CD4-positive, alpha-beta memory T cell (primary cell): ENCODE data around the gene LATS2. TPM values are rescaled to one million over a fixed set of nuclear protein-coding genes. Genes with fewer than 3 reads are reported as not detected.

Source experiments
- CTCF ChIA-PET: fragments of 350-600 bp; sonication (Branson Sonifier 250); formaldehyde crosslinking; loops from one replicate; lab custom pipeline; 2021; ENCODE audit warnings: inconsistent platforms; ENCODE audit not compliant: partially characterized antibody; lab: Charles Lee
- POLR2A ChIA-PET: fragments of 350-600 bp; sonication (Branson Sonifier 250); formaldehyde crosslinking; loops from one replicate; lab custom pipeline; 2021; ENCODE audit not compliant: partially characterized antibody; lab: Charles Lee
- DNase-seq, 5 donors: peaks; one replicate each; pipeline versions ENCODE4 v3.0.0 to v3.0.0-alpha.2; 2020 to 2022; ENCODE audit warnings: mixed read lengths in 1 of 5
- H3K27ac ChIP-seq: one replicate; pipeline ENCODE4 v1.7.0; 2013; ENCODE audit warnings: low read depth, low read length
- H3K27me3 ChIP-seq: 2 replicates; pipeline ENCODE4 v1.7.0; 2013; ENCODE audit warnings: mild to moderate bottlenecking, low read length, moderate library complexity; ENCODE audit not compliant: insufficient read depth
- H3K36me3 ChIP-seq: 2 replicates; pipeline ENCODE4 v1.7.0; 2013; ENCODE audit warnings: mild to moderate bottlenecking, low read length, moderate library complexity; ENCODE audit not compliant: insufficient read depth
- H3K4me1 ChIP-seq: 2 replicates; pipeline ENCODE4 v1.7.0; 2013; ENCODE audit warnings: mild to moderate bottlenecking, low read length, moderate library complexity; ENCODE audit not compliant: insufficient read depth
- H3K4me3 ChIP-seq, 2 donors: one replicate each; pipeline ENCODE4 v1.7.0; 2013; ENCODE audit warnings: low read length in 2 of 2, mild to moderate bottlenecking in 1 of 2
- H3K9me3 ChIP-seq, 2 donors: one replicate each; pipeline ENCODE4 v1.7.0; 2013; ENCODE audit warnings: low read length in 2 of 2, control low read depth in 1 of 2; ENCODE audit not compliant: control insufficient read depth in 1 of 2
- H3K27ac Mint-ChIP-seq, 7 donors: one replicate each; pipeline ENCODE4 v1.8.0; 2020 to 2021; ENCODE audit warnings: mixed read lengths in 7 of 7, mild to moderate bottlenecking in 6 of 7, inconsistent platforms in 3 of 7, moderate library complexity in 3 of 7
- H3K27me3 Mint-ChIP-seq, 2 donors: one replicate each; pipeline ENCODE4 v1.8.0; 2020 to 2021; ENCODE audit warnings: mixed read lengths in 2 of 2
- H3K36me3 Mint-ChIP-seq, 2 donors: one replicate each; pipeline ENCODE4 v1.8.0; 2020 to 2021; ENCODE audit warnings: mixed read lengths in 2 of 2, inconsistent platforms in 1 of 2, mild to moderate bottlenecking in 1 of 2
- H3K4me1 Mint-ChIP-seq, 4 donors: one replicate each; pipeline ENCODE4 v1.8.0; 2020 to 2021; ENCODE audit warnings: mixed read lengths in 4 of 4, mild to moderate bottlenecking in 1 of 4
- H3K4me3 Mint-ChIP-seq, 8 donors: one replicate each; pipeline ENCODE4 v1.8.0; 2020 to 2021; ENCODE audit warnings: mixed read lengths in 8 of 8, mild to moderate bottlenecking in 7 of 8, moderate library complexity in 6 of 8, inconsistent platforms in 3 of 8
- H3K9me3 Mint-ChIP-seq, 8 donors: one replicate each; pipeline ENCODE4 v1.8.0; 2020 to 2021; ENCODE audit warnings: mixed read lengths in 8 of 8, mild to moderate bottlenecking in 5 of 8, inconsistent platforms in 3 of 8, moderate library complexity in 1 of 8
- intact Hi-C: fragments of 100-400 bp; cut with micrococcal nuclease; formaldehyde crosslinking; loops from one replicate; pipeline ENCODE4 v1.15.1; 2023
- polyA plus RNA-seq, 2 donors: library from polyadenylated mRNA; unstranded; fragments of 300-500 nt; fragmentation: Illumina TruSeq; gene quantifications; one replicate each; pipeline ENCODE4 v1.2.3, GENCODE V29; 2021
- total RNA-seq, 2 experiments: library from RNA; stranded (reverse); gene quantifications; one replicate each; pipeline ENCODE4 v1.2.3, GENCODE V29; 2021

Gene LATS2
- total and polyA plus RNA-seq, 4 experiments from 2014 or later, result 0.25 to 4.5 (median 3.4) TPM; not detected in 1

DNA sequence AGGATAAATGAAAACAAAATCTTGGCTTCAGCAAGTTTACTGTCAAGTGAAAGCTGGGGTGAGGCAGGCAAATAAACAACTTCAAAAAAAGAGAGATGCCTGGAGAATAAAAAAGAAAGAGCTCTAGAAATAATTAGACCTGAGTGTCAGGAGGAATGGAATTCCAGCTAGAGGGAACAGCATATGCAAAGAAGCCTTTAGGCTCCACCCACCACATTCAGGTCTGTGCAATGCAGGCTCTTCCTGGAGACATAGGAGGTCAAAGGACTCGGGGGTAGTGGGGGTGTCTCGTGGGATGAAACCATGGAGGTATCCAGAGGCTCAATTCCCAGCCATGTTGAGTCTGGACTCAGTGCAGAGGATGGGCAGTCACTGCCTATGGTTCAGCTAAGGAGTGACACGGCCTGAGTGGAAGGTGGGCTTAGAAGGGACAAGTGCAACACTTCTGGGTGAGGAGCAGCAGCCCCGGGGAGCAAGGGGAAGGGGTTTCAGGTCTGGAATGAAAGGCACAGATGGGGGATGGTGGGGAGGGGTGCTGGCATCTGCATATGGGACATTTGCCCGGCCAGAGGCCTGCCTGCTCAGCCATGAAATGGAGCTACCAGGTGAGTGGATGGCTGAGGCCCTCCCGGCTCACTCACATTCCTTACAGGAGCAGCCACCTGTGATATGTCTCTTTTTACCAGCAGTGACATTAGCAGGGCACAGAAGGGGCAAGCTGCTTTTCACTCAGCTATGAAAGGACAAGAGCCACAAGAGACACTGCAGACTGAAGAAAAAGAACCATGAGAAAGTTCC is 12.3 kb downstream of the LATS2 start:
- no peak overlapping the region for H3K4me3 ChIP-seq
- Mint-ChIP-seq H3K27ac (no peak overlapping the region), H3K4me3 (peak overlapping the region in 1 of 8 donors; percentile 50), H3K4me1 (peaks cover 2 to 11% (median 8%) of the 10 kb centered on the region in 4 donors), H3K27me3 (peaks cover 2 to 9% of the 10 kb centered on the region in 2 donors), H3K9me3 (no peaks in the 10 kb centered on the region), H3K36me3 (no peaks in the 10 kb centered on the region)
- H3K4me1 ChIP-seq, result no peaks in the 10 kb centered on the region
- intact Hi-C loops, result no loop called here
- ChIA-PET CTCF (interaction anchor here (1.0 kb wide), 1 partner anchor 9 kb away, joined by 3 read pairs; no protein-coding TSS in a partner anchor), POLR2A (no interaction called here)
- DNase-seq, result no peak
- H3K27me3 ChIP-seq, result no peaks in the 10 kb centered on the region
- no peaks in the 10 kb centered on the region for H3K36me3 ChIP-seq
- H3K9me3 ChIP-seq, result no peaks in the 10 kb centered on the region
- H3K27ac ChIP-seq, result no peak overlapping the region

DNA sequence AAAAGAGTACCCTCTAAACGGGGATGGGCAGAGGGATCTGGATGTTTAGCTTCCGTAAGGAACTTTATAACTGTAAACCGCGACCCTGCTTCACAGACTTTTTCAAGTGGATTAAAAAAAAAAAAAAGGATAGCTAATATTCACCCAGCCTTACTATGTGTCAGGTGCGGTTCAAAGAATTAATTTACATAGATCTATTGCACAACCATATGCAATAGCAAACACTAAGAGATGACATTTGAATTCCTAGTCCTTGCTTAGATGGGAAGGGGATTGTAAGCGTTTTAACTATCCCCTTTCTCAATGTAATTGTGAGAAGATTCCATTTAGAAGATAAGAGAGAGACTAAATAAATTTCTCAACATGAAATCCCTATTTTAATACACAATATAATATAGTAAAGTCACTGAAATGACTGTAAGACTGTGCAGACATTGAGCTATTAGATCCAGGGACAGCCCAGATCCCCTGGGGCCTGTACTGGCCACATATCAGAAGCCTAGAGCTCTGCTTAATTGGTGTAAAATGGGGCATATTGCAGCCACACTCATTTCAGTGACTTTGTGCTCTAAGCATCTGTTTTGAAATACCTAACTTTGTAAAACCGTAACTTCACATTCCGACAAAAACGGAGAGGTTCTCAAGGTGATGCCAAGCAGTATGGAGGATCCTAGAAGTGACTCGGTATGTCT is 13.6 kb downstream of the LATS2 start:
- H3K36me3 Mint-ChIP-seq, result no peaks in the 10 kb centered on the region
- H3K27me3 Mint-ChIP-seq, result peaks cover 2 to 7% of the 10 kb centered on the region in 2 donors
- peaks cover 0 to 4% (median under 1%) of the 10 kb centered on the region in 4 donors for H3K4me1 Mint-ChIP-seq
- Histone ChIP-seq H3K4me1 (no peaks in the 10 kb centered on the region), H3K9me3 (no peaks in the 10 kb centered on the region), H3K27me3 (no peaks in the 10 kb centered on the region), H3K4me3 (no peak overlapping the region), H3K27ac (no peak overlapping the region), H3K36me3 (no peaks in the 10 kb centered on the region)
- H3K4me3 Mint-ChIP-seq, result no peak overlapping the region
- POLR2A ChIA-PET, result no interaction called here
- DNase-seq, result no peak
- CTCF ChIA-PET, result no interaction called here
- no peak overlapping the region for H3K27ac Mint-ChIP-seq
- intact Hi-C loops, result no loop called here
- H3K9me3 Mint-ChIP-seq, result no peaks in the 10 kb centered on the region

DNA sequence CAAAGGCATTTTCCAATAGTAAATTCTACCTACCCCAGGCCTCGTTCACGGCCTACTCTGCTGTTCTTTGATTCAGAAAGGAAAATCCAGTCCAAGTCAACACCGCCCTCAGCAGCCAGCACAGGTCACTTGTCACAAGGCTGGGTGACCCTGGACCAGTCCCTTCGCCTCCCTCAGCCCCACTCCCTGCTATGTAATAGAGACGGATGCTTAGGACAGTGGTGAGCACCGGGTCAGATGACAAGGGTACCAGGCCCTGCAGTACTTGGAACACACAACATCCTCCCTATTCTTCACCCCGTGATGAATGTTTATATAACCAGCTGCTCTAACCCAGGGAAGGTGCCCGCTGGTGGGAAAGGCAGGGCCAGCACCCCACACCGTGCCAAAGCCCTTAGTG is 14.3 kb downstream of the LATS2 start:
- CTCF ChIA-PET, result no interaction called here
- Histone ChIP-seq H3K27me3 (no peaks in the 10 kb centered on the region), H3K36me3 (no peaks in the 10 kb centered on the region), H3K27ac (no peak overlapping the region), H3K4me1 (no peaks in the 10 kb centered on the region), H3K9me3 (no peaks in the 10 kb centered on the region), H3K4me3 (no peak overlapping the region)
- Mint-ChIP-seq H3K36me3 (no peaks in the 10 kb centered on the region), H3K4me3 (no peak overlapping the region), H3K27me3 (peaks cover 2 to 7% of the 10 kb centered on the region in 2 donors), H3K27ac (peak overlapping the region in 1 of 7 donors; percentile 31), H3K4me1 (peaks cover 0 to 4% (median under 1%) of the 10 kb centered on the region in 4 donors), H3K9me3 (no peaks in the 10 kb centered on the region)
- POLR2A ChIA-PET, result no interaction called here
- intact Hi-C loops, result no loop called here
- no peak for DNase-seq

DNA sequence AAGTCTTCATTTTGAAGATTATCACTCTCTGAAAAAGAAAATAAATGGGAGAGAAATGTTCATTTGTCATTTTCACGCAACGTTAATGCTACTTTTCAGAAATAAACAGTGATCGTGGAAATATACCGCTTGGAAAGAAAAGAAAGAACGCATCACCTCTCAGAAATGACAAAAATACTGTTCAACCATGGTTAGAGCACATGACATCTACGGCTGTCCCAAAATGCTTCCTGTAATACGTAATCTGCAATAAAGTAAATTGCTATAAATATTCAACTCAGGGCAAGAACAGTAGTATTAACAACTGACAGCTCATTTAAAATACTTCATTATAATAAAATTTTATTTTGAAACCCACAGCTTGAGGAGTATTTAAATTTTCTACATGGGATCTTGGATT is 15.2 kb downstream of the LATS2 start:
- Mint-ChIP-seq H3K9me3 (no peaks in the 10 kb centered on the region), H3K4me1 (peaks cover 0 to 4% (median under 1%) of the 10 kb centered on the region in 4 donors), H3K27ac (no peak overlapping the region), H3K4me3 (no peak overlapping the region), H3K36me3 (no peaks in the 10 kb centered on the region), H3K27me3 (peaks cover 2 to 7% of the 10 kb centered on the region in 2 donors)
- Histone ChIP-seq H3K36me3 (no peaks in the 10 kb centered on the region), H3K27me3 (no peaks in the 10 kb centered on the region), H3K9me3 (no peaks in the 10 kb centered on the region), H3K4me3 (no peak overlapping the region), H3K4me1 (no peaks in the 10 kb centered on the region), H3K27ac (no peak overlapping the region)
- ChIA-PET POLR2A (no interaction called here), CTCF (no interaction called here)
- intact Hi-C loops, result no loop called here
- DNase-seq, result no peak

DNA sequence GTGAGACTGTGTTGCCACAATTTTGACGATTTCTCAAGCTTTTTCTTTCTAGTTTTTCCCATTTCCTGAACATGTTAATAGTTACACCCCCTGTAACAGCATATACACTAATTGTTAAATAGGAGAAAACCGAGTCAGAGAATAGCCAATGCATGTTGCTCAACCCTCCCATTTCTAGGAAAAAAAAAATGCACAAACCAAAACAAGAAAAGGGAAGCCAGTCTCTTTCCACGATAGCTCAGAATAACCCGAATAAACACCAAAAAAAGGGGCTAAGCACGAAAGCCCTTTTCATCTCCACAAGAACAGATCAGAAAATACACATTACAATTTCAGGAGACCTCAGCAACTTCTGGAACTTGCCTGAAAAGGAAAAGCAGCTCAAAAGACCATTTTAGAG is 16.3 kb downstream of the LATS2 start:
- Mint-ChIP-seq H3K4me1 (peaks cover 0 to 8% (median 2%) of the 10 kb centered on the region in 4 donors), H3K27me3 (peaks cover 2 to 6% of the 10 kb centered on the region in 2 donors), H3K36me3 (no peaks in the 10 kb centered on the region), H3K27ac (no peak overlapping the region), H3K9me3 (no peaks in the 10 kb centered on the region), H3K4me3 (peak overlapping the region in 1 of 8 donors; percentile 35)
- Histone ChIP-seq H3K27ac (no peak overlapping the region), H3K9me3 (no peaks in the 10 kb centered on the region), H3K4me1 (no peaks in the 10 kb centered on the region), H3K27me3 (no peaks in the 10 kb centered on the region), H3K4me3 (no peak overlapping the region), H3K36me3 (no peaks in the 10 kb centered on the region)
- CTCF ChIA-PET, result no interaction called here
- intact Hi-C loops, result no loop called here
- no peak for DNase-seq
- POLR2A ChIA-PET, result no interaction called here

DNA sequence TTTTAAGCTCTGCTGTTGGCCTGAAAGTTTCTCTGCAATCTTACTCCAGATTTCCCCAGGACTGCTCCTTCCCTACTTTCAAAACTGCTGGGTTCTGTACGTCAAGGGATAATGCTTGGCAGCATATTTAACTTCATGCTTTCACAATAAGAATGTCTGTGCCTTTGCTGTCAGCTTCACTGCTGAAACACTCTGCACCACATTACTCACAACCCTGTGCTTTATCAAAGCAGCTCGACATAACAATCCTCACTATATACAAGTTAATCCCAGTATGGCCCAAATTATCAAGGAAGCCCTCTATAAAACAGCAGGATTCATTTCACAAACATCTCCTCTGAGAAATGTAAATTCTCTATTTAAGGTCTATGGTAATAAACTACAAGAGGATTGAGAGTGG is 17.5 kb downstream of the LATS2 start:
- H3K4me1 ChIP-seq, result peaks cover 7% of the 10 kb centered on the region
- Mint-ChIP-seq H3K9me3 (no peaks in the 10 kb centered on the region), H3K36me3 (no peaks in the 10 kb centered on the region), H3K27ac (peak overlapping the region in 1 of 7 donors; percentile 4), H3K4me1 (peaks cover 7 to 16% (median 8%) of the 10 kb centered on the region in 4 donors), H3K4me3 (no peak overlapping the region), H3K27me3 (peaks cover 2 to 6% of the 10 kb centered on the region in 2 donors)
- ChIA-PET CTCF (no interaction called here), POLR2A (no interaction called here)
- H3K9me3 ChIP-seq, result no peaks in the 10 kb centered on the region
- intact Hi-C loops, result no loop called here
- no peak overlapping the region for H3K4me3 ChIP-seq
- no peak overlapping the region for H3K27ac ChIP-seq
- no peaks in the 10 kb centered on the region for H3K27me3 ChIP-seq
- no peak for DNase-seq
- no peaks in the 10 kb centered on the region for H3K36me3 ChIP-seq

DNA sequence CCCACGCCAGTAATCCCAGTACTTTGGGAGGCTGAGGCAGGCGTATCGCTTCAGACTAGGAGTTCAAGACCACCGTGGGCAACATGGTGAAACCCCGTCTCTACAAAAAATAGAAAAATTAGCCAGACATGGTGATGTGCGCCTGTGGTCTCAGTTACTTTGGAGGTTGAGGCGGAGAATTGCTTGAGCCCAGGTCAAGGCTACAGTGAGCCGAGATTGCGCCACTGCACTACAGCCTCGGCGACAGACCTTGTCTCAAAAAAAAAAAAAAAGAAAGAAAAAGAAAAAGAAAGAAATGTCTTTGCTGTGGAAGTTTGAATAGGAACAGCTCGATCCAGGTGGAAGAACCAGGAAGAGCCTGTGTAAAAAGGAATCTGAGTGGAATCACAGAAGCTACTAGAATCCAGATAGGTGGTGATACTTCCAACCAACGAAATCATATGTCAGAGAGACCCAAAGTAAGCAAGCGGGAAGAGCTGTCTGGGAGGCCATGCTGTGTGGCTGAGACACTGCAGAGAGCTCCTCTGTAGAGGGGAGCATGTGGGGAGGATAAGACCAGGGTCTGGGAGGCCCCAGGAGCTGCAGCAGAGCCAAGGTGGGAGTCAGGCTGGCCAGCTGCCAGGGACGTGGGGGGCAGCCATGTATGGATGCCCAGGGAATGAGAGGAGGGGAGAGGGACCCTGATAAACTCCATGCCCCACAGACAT is 21.1 kb downstream of the LATS2 start:
- Histone ChIP-seq H3K4me3 (no peak overlapping the region), H3K4me1 (peaks cover 10% of the 10 kb centered on the region), H3K27me3 (no peaks in the 10 kb centered on the region), H3K36me3 (no peaks in the 10 kb centered on the region), H3K27ac (no peak overlapping the region), H3K9me3 (no peaks in the 10 kb centered on the region)
- POLR2A ChIA-PET, result no interaction called here
- CTCF ChIA-PET, result interaction anchor here (1.1 kb wide), 1 partner anchor 9 kb away, joined by 3 read pairs; no protein-coding TSS in a partner anchor
- Mint-ChIP-seq H3K27me3 (peaks cover 0 to 4% of the 10 kb centered on the region in 2 donors), H3K36me3 (no peaks in the 10 kb centered on the region), H3K4me3 (no peak overlapping the region), H3K4me1 (peaks cover 10 to 19% (median 12%) of the 10 kb centered on the region in 4 donors), H3K27ac (peak overlapping the region in 1 of 7 donors; percentile 54), H3K9me3 (no peaks in the 10 kb centered on the region)
- intact Hi-C loops, result no loop called here
- no peak for DNase-seq
